GM12864 (cell line): ENCODE results near the gene HSPA12A.

Source experiments
- DNase-seq: peaks from one replicate; pipeline ENCODE4 v3.0.0-alpha.2; 2011; ENCODE audit warnings: low read depth
- H3K4me3 ChIP-seq: 2 replicates; pipeline ENCODE4 v1.5.1; 2011; ENCODE audit warnings: mild to moderate bottlenecking, low read depth, low read length, control low read depth
- CTCF ChIP-seq: IDR thresholded peaks from 2 replicates; pipeline ENCODE4 v1.5.1; 2011; ENCODE audit warnings: low read depth, mild to moderate bottlenecking, moderate library complexity, low read length, control low read depth, inconsistent platforms; ENCODE audit errors: missing control alignments

The HSPA12A gene

GRCh38 chr10:116627386-116627933, 114.9 kb downstream of the HSPA12A start:
- TF ChIP-seq CTCF: no peak
- DNase-seq: no peak
- no peak overlapping the region for H3K4me3 ChIP-seq

GRCh38 chr10:116626815-116627214, 115.6 kb downstream of the HSPA12A start:
- H3K4me3 ChIP-seq: no peak overlapping the region
- no peak for DNase-seq
- TF ChIP-seq CTCF: no peak

GRCh38 chr10:116625845-116626244, 116.5 kb downstream of the HSPA12A start:
- H3K4me3 ChIP-seq: no peak overlapping the region
- no peak for DNase-seq
- TF ChIP-seq CTCF: no peak

GRCh38 chr10:116621934-116622655, 120.3 kb downstream of the HSPA12A start:
- H3K4me3 ChIP-seq: no peak overlapping the region
- DNase-seq: no peak
- TF ChIP-seq CTCF: no peak

- DNase-seq: no peak
- TF ChIP-seq CTCF: no peak
- H3K4me3 ChIP-seq: no peak overlapping the region
Measured at GRCh38 chr10:116621476-116621875, 120.9 kb downstream of the HSPA12A start.
